CD4-positive, alpha-beta T cell treated with Interleukin-17A for 4 hours (primary cell): ENCODE data around the gene MFF.
A peak's percentile ranks its signal among the peaks of the same experiment; 100 is the strongest.
"Not testable (repeated sequence)": the region's sequence is repeated elsewhere in the genome, so short reads cannot be mapped to it uniquely, and the experiment has no call there.

Experiments
- DNase-seq: peaks from one replicate; pipeline ENCODE4 v3.0.0-alpha.2; 2020; ENCODE audit warnings: mixed read lengths

Gene MFF

DNA sequence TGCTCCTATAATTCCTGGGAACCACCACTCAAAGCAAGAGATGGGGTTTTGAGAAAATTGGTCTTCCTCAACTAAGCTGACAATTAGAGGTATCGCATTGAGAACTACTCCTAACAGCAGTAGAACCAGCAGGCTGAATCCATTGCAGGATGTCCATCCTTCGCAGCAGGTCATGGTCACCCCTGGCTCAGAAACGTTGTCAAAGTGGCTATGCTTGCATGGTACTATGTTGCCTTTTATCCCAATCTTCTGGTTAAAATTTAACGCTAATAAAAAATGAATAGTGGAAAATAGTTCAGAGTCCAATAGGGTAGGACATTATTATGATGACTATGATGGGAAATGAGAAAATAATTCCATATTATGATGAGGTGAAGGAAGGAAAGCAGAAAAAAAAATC, 54.0 kb downstream of the MFF start, which contains the start of gene TM4SF20:
TSS of gene TM4SF20 (minus strand) at position 212 of the 400 bp plus-strand sequence. CDS start at position 174, 38 bp downstream.
- DNase-seq = no peak

DNA sequence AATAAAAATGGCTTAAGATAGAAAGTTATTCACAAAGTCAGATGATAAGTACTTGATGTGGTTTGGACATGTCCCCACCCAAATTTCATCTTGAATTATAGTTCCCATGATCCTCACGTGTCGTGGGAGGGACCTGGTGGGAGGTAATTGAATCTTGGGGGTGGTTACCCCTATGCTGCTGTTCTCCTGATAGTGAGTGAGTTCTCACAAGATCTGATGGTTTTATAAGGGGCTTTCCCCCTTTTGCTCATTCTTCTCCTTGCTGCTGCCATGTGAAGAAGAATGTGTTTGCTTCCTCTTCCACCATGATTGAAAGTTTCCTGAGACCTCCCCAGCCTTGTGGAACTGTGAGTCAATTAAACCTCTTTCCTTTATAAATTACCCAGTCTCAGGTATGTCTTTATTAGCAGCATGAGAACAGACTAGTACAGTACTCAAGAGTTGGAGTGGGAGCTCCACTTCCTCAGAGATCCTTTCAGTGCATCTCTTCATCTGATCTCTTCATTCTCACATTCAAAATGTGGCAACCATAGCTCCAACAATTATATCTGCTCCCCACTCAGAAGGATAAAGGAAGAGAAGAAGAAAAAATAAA, 57.3 kb downstream of the MFF start:
- not testable (repeated sequence) for DNase-seq

DNA sequence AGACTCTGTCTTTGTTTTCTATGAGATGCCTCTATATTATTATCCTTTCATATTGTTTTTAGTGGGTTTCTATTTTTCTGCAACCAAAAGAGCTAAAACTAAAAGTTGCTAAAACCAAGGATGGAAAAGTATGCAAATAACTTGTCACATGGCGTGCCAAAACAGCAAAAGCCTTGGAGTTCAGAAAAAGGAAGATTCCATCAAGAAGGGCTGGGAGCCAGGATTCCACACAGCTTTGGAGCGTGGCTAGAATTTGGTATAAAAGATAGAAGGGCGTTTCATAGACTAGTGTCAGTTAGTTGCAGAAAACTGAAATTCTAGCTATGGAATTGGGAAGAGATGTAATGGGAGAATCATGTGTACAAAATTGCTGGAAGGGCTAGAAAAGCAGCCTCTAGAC, 58.6 kb downstream of the MFF start:
- no peak for DNase-seq

DNA sequence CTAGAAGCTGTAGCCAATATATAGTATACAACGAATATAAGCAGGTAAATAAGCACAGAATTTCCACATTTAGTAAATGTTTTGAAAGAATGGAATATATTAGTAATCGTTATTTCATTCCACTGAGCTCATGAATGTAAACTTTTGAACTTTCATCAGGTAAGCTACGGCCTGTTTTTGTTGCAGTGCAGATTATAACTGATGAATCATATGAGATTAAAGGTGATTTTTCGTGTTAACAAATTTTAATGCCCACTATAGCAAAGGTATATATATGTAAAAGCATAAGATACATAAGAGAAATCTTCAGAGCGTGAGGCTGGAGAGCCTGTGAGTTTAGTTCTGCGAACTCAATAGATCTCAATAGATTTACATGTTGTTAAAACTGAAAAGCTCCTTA, 61.6 kb downstream of the MFF start:
- DNase-seq = no peak

- DNase-seq = not testable (repeated sequence)
Measured at GRCh38 chr2:227387583-227387982, 62.5 kb downstream of the MFF start, which contains the start of gene SCYGR1. Gene SCYGR1 (minus strand): TSS chr2:227387949. CDS start chr2:227387949, 0 bp downstream.

DNA sequence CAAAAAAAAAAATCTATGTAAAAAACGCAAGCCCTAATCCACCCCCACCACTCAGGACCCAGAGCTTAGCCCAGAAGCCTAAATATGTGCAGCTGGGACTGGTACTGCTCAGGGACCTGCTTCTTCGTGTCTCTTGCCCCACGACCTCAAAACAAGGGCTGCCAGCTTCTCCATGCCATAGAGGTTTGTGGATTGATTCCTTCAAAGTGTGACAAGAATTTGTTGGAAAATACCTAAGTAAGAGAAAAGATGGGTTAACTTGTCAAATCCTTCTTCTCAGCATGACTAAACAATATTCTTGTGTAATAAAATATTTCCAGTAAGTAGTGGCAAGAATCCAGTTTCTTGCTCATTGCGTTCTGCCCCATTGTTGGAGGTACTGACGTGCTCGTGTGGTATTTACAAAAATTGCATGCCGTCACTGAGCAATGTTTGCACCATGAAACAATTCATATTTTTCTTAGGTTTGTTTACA, 63.5 kb downstream of the MFF start:
- no peak for DNase-seq

- DNase-seq = no peak
Measured at GRCh38 chr2:227389231-227389630, 64.2 kb downstream of the MFF start.

DNA sequence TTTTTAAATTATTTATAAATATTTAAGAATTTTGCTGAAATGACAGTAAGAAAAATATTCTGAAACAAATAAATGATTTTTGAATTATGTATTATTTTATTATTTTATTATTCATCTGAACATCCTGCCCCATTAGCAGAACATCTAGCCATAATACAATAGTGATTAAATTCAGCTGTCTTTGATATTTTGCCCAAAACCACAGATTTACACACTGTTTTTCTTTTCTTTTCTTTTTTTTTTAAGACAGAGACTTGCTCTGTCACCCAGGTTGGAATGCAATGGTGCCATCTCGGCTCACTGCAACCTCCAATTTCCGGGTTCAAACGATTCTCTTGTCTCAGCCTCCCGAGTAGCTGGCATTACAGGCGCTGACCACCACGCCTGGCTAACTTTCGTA, 64.6 kb downstream of the MFF start:
- no peak for DNase-seq

DNA sequence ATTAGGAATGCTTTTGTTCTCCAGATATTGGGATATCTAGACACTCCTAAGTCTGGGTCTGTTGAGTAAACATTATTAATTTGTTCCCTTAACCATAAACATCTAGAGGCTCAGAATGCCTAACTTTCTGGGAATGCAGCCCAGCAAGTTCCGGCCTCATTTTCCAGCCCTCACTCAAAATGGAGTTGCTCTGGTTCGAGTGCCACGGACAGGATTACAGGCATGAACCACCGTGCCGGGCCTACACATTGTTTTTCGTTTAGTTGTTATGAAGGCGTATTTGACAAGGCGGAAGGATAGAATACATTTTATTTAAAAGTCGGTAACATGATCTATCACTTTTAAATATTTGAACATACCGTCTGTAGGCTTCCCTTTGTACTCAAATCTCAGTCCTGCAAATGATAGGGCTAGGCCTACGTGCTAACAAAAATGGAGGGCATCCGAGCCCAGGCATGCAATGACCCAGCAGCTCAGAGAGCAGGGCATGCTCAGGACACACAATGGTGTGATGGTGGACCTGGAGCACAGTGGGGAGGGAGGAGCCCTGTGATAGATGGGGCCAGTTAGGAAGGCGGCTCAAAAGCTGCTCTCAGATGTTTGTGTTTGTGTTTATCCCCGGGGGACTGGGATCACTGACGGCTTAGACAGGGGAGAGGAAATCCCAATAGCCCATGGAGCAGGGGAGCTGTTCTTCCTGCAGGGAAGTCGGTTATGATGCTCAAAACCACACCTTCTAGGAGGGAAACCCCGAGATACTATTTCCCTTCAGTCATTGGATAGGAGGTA, 65.6 kb downstream of the MFF start:
- DNase-seq = no peak

DNA sequence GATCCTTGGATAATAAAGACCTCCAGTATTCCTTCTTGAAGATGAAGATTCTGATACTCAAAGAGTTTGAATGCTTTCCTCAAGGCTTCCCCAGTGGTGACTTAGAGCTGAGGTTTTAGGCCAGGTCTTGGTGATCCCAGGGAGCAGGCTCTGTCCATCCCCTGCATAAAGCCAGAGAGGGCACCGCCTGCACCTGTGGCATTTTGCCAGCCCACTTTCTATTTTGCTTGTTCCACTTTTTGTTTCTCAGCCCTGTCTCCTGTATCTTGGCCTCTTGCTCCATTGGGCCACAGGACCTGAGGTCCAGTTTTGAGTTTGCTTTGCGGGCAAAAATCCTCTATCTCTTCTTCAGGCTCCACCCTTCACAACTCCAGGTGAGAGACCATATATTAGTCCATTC, 69.3 kb downstream of the MFF start:
- no peak for DNase-seq

- DNase-seq = no peak
Measured at GRCh38 chr2:227395556-227395955, 70.5 kb downstream of the MFF start.

- DNase-seq = no peak
Measured at GRCh38 chr2:227397562-227397961, 72.5 kb downstream of the MFF start.

- no peak for DNase-seq
Measured at GRCh38 chr2:227398684-227399670, 73.9 kb downstream of the MFF start.

GRCh38 chr2:227401550-227401949, 76.5 kb downstream of the MFF start:
- DNase-seq = no peak

GRCh38 chr2:227402321-227402720, 77.3 kb downstream of the MFF start:
- DNase-seq = no peak

- no peak for DNase-seq
Measured at GRCh38 chr2:227402959-227403358, 77.9 kb downstream of the MFF start.

DNA sequence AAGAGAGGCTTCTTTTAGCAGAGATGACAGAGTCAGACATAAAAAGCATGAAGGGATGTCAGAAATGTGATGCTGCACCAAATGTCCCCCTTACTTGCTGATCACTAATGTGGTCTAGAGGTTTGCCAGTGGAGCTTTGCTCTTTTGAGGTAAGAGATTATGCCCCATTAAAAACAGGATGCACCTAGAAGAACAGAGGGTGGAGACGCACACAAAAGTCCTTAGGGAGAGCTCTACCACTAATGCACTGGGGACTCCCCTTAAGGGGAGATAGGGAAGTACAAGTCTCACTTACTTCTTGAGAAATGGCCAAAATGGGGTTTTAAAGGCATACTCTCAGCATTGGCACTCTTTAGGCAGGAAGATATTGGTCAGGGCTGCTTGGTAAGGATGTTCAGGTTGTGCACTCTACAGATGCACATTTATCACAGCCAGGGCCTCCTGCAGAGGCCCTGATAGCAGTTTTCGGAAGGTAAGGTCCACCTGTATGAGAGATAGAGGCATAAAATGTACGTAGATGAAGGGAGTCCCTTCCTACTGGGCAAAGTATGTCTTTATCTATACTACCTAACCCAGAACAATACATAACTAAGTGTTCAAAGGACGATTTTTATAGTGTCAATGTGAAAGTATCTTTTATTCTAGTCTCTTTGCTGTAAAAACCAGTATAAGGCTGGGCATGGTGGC, 79.7 kb downstream of the MFF start:
- DNase-seq = no peak

GRCh38 chr2:227406177-227407031, 81.4 kb downstream of the MFF start:
- DNase-seq = peak; percentile 8
